ENCODE measurements around the gene NEMF. TPM values are rescaled to one million over a fixed set of nuclear protein-coding genes. Genes with fewer than 3 reads are reported as not detected.
A peak's percentile ranks its signal among the peaks of the same experiment; 100 is the strongest.
"Not testable (repeated sequence)": the region's sequence is repeated elsewhere in the genome, so short reads cannot be mapped to it uniquely, and the experiment has no call there.

NEMF gene
- 10 to 100 TPM; 19.9 to 40.2 TPM for polyA plus RNA-seq

GRCh38 chr14:49852301-49853157 is at the start of gene NEMF:
Gene NEMF (minus strand): TSS chr14:49852788. CDS start chr14:49852753, 35 bp downstream.
- Histone ChIP-seq H3K9me3 (ENCODE audit: control insufficient read depth in 2 of 2, insufficient read depth in 1 of 2, low read depth in 1 of 2, low read length in 1 of 2) (no peaks in the 10 kb centered on the region), H3K27ac (ENCODE audit: low read depth in 2 of 2, low read length in 1 of 2) (peak within 1 kb of the TSS; percentile 89 to 96), H3K27me3 (ENCODE audit: control insufficient read depth in 1 of 2, insufficient read depth in 2 of 2, low read length in 2 of 2) (no peaks in the 10 kb centered on the region), H3K4me1 (ENCODE audit: control insufficient read depth in 2 of 2, insufficient read depth in 2 of 2, low read length in 1 of 2) (no peaks in the 10 kb centered on the region), H3K4me3 (ENCODE audit: low read depth in 1 of 2, low read length in 2 of 2) (peak within 1 kb of the TSS; percentile 79 to 88), H3K36me3 (ENCODE audit: control insufficient read depth in 2 of 2, insufficient read depth in 2 of 2, low read length in 1 of 2) (no peaks in the 10 kb centered on the region)
- WGBS, 2 donors: 0% methylated on average over 49 of the region's 49 CpGs

- Histone ChIP-seq H3K27me3 (ENCODE audit: control insufficient read depth in 1 of 2, insufficient read depth in 2 of 2, low read length in 2 of 2) (no peaks in the 10 kb centered on the region), H3K27ac (ENCODE audit: low read depth in 2 of 2, low read length in 1 of 2) (no peak overlapping the region), H3K9me3 (ENCODE audit: control insufficient read depth in 2 of 2, insufficient read depth in 1 of 2, low read depth in 1 of 2, low read length in 1 of 2) (no peaks in the 10 kb centered on the region), H3K36me3 (ENCODE audit: control insufficient read depth in 2 of 2, insufficient read depth in 2 of 2, low read length in 1 of 2) (no peaks in the 10 kb centered on the region), H3K4me3 (ENCODE audit: low read depth in 1 of 2, low read length in 2 of 2) (no peak overlapping the region), H3K4me1 (ENCODE audit: control insufficient read depth in 2 of 2, insufficient read depth in 2 of 2, low read length in 1 of 2) (no peaks in the 10 kb centered on the region)
- 100% methylated on average over 1 of the region's 1 CpG for WGBS, 2 donors
Measured at GRCh38 chr14:49900973-49901372, 48.4 kb upstream of the NEMF start.

GRCh38 chr14:49898485-49898884 is 45.9 kb upstream of the NEMF start:
- peak overlapping the region; percentile 4 to 25 for H3K27ac ChIP-seq (ENCODE audit: low read depth in 2 of 2, low read length in 1 of 2)
- peak overlapping the region in 1 of 2 donors; percentile 31 for H3K4me3 ChIP-seq (ENCODE audit: low read depth in 1 of 2, low read length in 2 of 2)
- WGBS, 2 donors: 54 to 55% methylated on average over 2 of the region's 2 CpGs
- H3K27me3 ChIP-seq (ENCODE audit: control insufficient read depth in 1 of 2, insufficient read depth in 2 of 2, low read length in 2 of 2): no peaks in the 10 kb centered on the region
- H3K4me1 ChIP-seq (ENCODE audit: control insufficient read depth in 2 of 2, insufficient read depth in 2 of 2, low read length in 1 of 2): no peaks in the 10 kb centered on the region
- peaks cover 0 to 5% of the 10 kb centered on the region in 2 donors for H3K36me3 ChIP-seq (ENCODE audit: control insufficient read depth in 2 of 2, insufficient read depth in 2 of 2, low read length in 1 of 2)
- H3K9me3 ChIP-seq (ENCODE audit: control insufficient read depth in 2 of 2, insufficient read depth in 1 of 2, low read depth in 1 of 2, low read length in 1 of 2): no peaks in the 10 kb centered on the region

- H3K36me3 ChIP-seq (ENCODE audit: control insufficient read depth in 2 of 2, insufficient read depth in 2 of 2, low read length in 1 of 2): peaks cover 0 to 5% of the 10 kb centered on the region in 2 donors
- no peaks in the 10 kb centered on the region for H3K4me1 ChIP-seq (ENCODE audit: control insufficient read depth in 2 of 2, insufficient read depth in 2 of 2, low read length in 1 of 2)
- H3K4me3 ChIP-seq (ENCODE audit: low read depth in 1 of 2, low read length in 2 of 2): peak overlapping the region in 1 of 2 donors; percentile 31
- WGBS, 2 donors: 30 to 51% methylated on average over 1 of the region's 1 CpG
- no peaks in the 10 kb centered on the region for H3K27me3 ChIP-seq (ENCODE audit: control insufficient read depth in 1 of 2, insufficient read depth in 2 of 2, low read length in 2 of 2)
- peak overlapping the region; percentile 47 to 55 for H3K27ac ChIP-seq (ENCODE audit: low read depth in 2 of 2, low read length in 1 of 2)
- no peaks in the 10 kb centered on the region for H3K9me3 ChIP-seq (ENCODE audit: control insufficient read depth in 2 of 2, insufficient read depth in 1 of 2, low read depth in 1 of 2, low read length in 1 of 2)
Measured at GRCh38 chr14:49897965-49898364, 45.4 kb upstream of the NEMF start.

GRCh38 chr14:49897414-49897813 is 44.8 kb upstream of the NEMF start:
- peak overlapping the region in 1 of 2 donors; percentile 62 for H3K4me3 ChIP-seq (ENCODE audit: low read depth in 1 of 2, low read length in 2 of 2)
- H3K36me3 ChIP-seq (ENCODE audit: control insufficient read depth in 2 of 2, insufficient read depth in 2 of 2, low read length in 1 of 2): peaks cover 0 to 5% of the 10 kb centered on the region in 2 donors
- no peak overlapping the region for H3K27ac ChIP-seq (ENCODE audit: low read depth in 2 of 2, low read length in 1 of 2)
- H3K9me3 ChIP-seq (ENCODE audit: control insufficient read depth in 2 of 2, insufficient read depth in 1 of 2, low read depth in 1 of 2, low read length in 1 of 2): no peaks in the 10 kb centered on the region
- WGBS, 2 donors: 22 to 42% methylated on average over 1 of the region's 1 CpG
- no peaks in the 10 kb centered on the region for H3K27me3 ChIP-seq (ENCODE audit: control insufficient read depth in 1 of 2, insufficient read depth in 2 of 2, low read length in 2 of 2)
- no peaks in the 10 kb centered on the region for H3K4me1 ChIP-seq (ENCODE audit: control insufficient read depth in 2 of 2, insufficient read depth in 2 of 2, low read length in 1 of 2)

- Histone ChIP-seq H3K27ac (ENCODE audit: low read depth in 2 of 2, low read length in 1 of 2) (peak overlapping the region; percentile 55 to 82), H3K9me3 (ENCODE audit: control insufficient read depth in 2 of 2, insufficient read depth in 1 of 2, low read depth in 1 of 2, low read length in 1 of 2) (no peaks in the 10 kb centered on the region), H3K27me3 (ENCODE audit: control insufficient read depth in 1 of 2, insufficient read depth in 2 of 2, low read length in 2 of 2) (no peaks in the 10 kb centered on the region), H3K4me1 (ENCODE audit: control insufficient read depth in 2 of 2, insufficient read depth in 2 of 2, low read length in 1 of 2) (no peaks in the 10 kb centered on the region), H3K36me3 (ENCODE audit: control insufficient read depth in 2 of 2, insufficient read depth in 2 of 2, low read length in 1 of 2) (peaks cover 0 to 5% of the 10 kb centered on the region in 2 donors), H3K4me3 (ENCODE audit: low read depth in 1 of 2, low read length in 2 of 2) (peak overlapping the region in 1 of 2 donors; percentile 62)
- 26 to 41% methylated on average over 5 of the region's 5 CpGs for WGBS, 2 donors
Measured at GRCh38 chr14:49896966-49897365, 44.4 kb upstream of the NEMF start.

GRCh38 chr14:49896272-49896671 is 43.7 kb upstream of the NEMF start:
- not testable (repeated sequence) for H3K4me1 ChIP-seq (ENCODE audit: control insufficient read depth in 2 of 2, insufficient read depth in 2 of 2, low read length in 1 of 2)

GRCh38 chr14:49895480-49895879 is 42.9 kb upstream of the NEMF start:
- Histone ChIP-seq H3K4me3 (ENCODE audit: low read depth in 1 of 2, low read length in 2 of 2) (peak overlapping the region; percentile 37 to 92), H3K27me3 (ENCODE audit: control insufficient read depth in 1 of 2, insufficient read depth in 2 of 2, low read length in 2 of 2) (no peaks in the 10 kb centered on the region), H3K4me1 (ENCODE audit: control insufficient read depth in 2 of 2, insufficient read depth in 2 of 2, low read length in 1 of 2) (no peaks in the 10 kb centered on the region), H3K36me3 (ENCODE audit: control insufficient read depth in 2 of 2, insufficient read depth in 2 of 2, low read length in 1 of 2) (peaks cover 0 to 5% of the 10 kb centered on the region in 2 donors), H3K9me3 (ENCODE audit: control insufficient read depth in 2 of 2, insufficient read depth in 1 of 2, low read depth in 1 of 2, low read length in 1 of 2) (no peaks in the 10 kb centered on the region), H3K27ac (ENCODE audit: low read depth in 2 of 2, low read length in 1 of 2) (peak overlapping the region in 1 of 2 donors; percentile 67)
- WGBS, 2 donors: 15 to 22% methylated on average over 4 of the region's 4 CpGs

More at GRCh38 chr14:49896272-49896671, 43.7 kb upstream of the NEMF start:
- not testable (repeated sequence) for H3K27me3 ChIP-seq (ENCODE audit: control insufficient read depth in 1 of 2, insufficient read depth in 2 of 2, low read length in 2 of 2); H3K9me3 ChIP-seq (ENCODE audit: control insufficient read depth in 2 of 2, insufficient read depth in 1 of 2, low read depth in 1 of 2, low read length in 1 of 2); H3K36me3 ChIP-seq (ENCODE audit: control insufficient read depth in 2 of 2, insufficient read depth in 2 of 2, low read length in 1 of 2)
- Histone ChIP-seq H3K4me3 (ENCODE audit: low read depth in 1 of 2, low read length in 2 of 2) (peak overlapping the region in 1 of 2 donors; percentile 92), H3K27ac (ENCODE audit: low read depth in 2 of 2, low read length in 1 of 2) (peak overlapping the region in 1 of 2 donors; percentile 67)

- H3K4me1 ChIP-seq (ENCODE audit: control insufficient read depth in 2 of 2, insufficient read depth in 2 of 2, low read length in 1 of 2); H3K27me3 ChIP-seq (ENCODE audit: control insufficient read depth in 1 of 2, insufficient read depth in 2 of 2, low read length in 2 of 2); H3K9me3 ChIP-seq (ENCODE audit: control insufficient read depth in 2 of 2, insufficient read depth in 1 of 2, low read depth in 1 of 2, low read length in 1 of 2); H3K36me3 ChIP-seq (ENCODE audit: control insufficient read depth in 2 of 2, insufficient read depth in 2 of 2, low read length in 1 of 2): not testable (repeated sequence)
- WGBS, 2 donors: 3 to 7% methylated on average over 8 of the region's 8 CpGs
- H3K4me3 ChIP-seq (ENCODE audit: low read depth in 1 of 2, low read length in 2 of 2): peak overlapping the region; percentile 92 to 96
- peak overlapping the region; percentile 99 to 100 for H3K27ac ChIP-seq (ENCODE audit: low read depth in 2 of 2, low read length in 1 of 2)
Measured at GRCh38 chr14:49894214-49895107, 41.9 kb upstream of the NEMF start.
